HL-60 (cell line): Measurements from ENCODE around the gene FAM53B.

Experiments
- DNase-seq, 2 experiments: peaks; one replicate each; pipeline ENCODE4 v3.0.0-alpha.2; 2010 to 2020; ENCODE audit warnings: low read depth in 1 of 2, low spot score in 1 of 2
- H3K27ac ChIP-seq: fragments of 250-450 bp; sonication (Bioruptor Pico); replicated peaks from 2 replicates; pipeline ENCODE4 v1.5.1; 2020; ENCODE audit warnings: mild to moderate bottlenecking, moderate library complexity
- H3K27me3 ChIP-seq: fragments of 250-450 bp; sonication (Bioruptor Pico); 2 replicates; pipeline ENCODE4 v1.5.1; 2021; ENCODE audit warnings: mild to moderate bottlenecking, moderate library complexity; ENCODE audit not compliant: insufficient read depth, poor library complexity, severe bottlenecking
- H3K4me3 ChIP-seq: replicated peaks from 2 replicates; pipeline ENCODE4 v1.5.1; 2011; ENCODE audit warnings: mild to moderate bottlenecking, control low read depth, low read length; ENCODE audit not compliant: insufficient read depth
- CTCF ChIP-seq: IDR thresholded peaks from one replicate; pipeline ENCODE4 v1.5.1; 2011; ENCODE audit warnings: low read length, control low read depth, inconsistent platforms; ENCODE audit not compliant: insufficient read depth
- GABPA ChIP-seq: IDR thresholded peaks from 2 replicates; pipeline ENCODE4 v1.6.1; 2012; ENCODE audit warnings: low read depth
- POLR2AphosphoS5 ChIP-seq: IDR thresholded peaks from 2 replicates; pipeline ENCODE4 v1.6.1; 2012; ENCODE audit warnings: low read depth
- REST ChIP-seq: IDR thresholded peaks from 2 replicates; pipeline ENCODE4 v1.6.1; 2012; ENCODE audit warnings: low read depth; ENCODE audit not compliant: insufficient replicate concordance
- SPI1 ChIP-seq: IDR thresholded peaks from 2 replicates; pipeline ENCODE4 v1.6.1; 2012; ENCODE audit warnings: low read depth, mild to moderate bottlenecking, borderline replicate concordance

FAM53B gene

GRCh38 chr10:124643330-124644009 lies 100.7 kb downstream of the FAM53B start:
- no peak for DNase-seq
- no peak overlapping the region for H3K27ac ChIP-seq
- TF ChIP-seq CTCF (no peak), POLR2AphosphoS5 (no peak), GABPA (no peak), SPI1 (no peak), REST (no peak)

GRCh38 chr10:124642088-124642710 lies 102.0 kb downstream of the FAM53B start:
- peak overlapping the region; percentile 93 for H3K27ac ChIP-seq
- H3K27me3 ChIP-seq: no peaks in the 10 kb centered on the region
- no peak for DNase-seq
- H3K4me3 ChIP-seq: no peak overlapping the region
- TF ChIP-seq REST: no peak
- no peak for TF ChIP-seq SPI1
- TF ChIP-seq POLR2AphosphoS5: no peak; the same call in 1 of the 2 replicates
- TF ChIP-seq GABPA: no peak

More at GRCh38 chr10:124643330-124644009, 100.7 kb downstream of the FAM53B start:
- Histone ChIP-seq H3K4me3 (no peak overlapping the region), H3K27me3 (no peaks in the 10 kb centered on the region)

GRCh38 chr10:124641282-124642087 lies 102.7 kb downstream of the FAM53B start:
- no peak overlapping the region for H3K4me3 ChIP-seq
- peak; percentile 83 to 94 for DNase-seq

More at GRCh38 chr10:124641282-124642087, 102.7 kb downstream of the FAM53B start:
- TF ChIP-seq SPI1 (peak; percentile 91), POLR2AphosphoS5 (no peak; the same call in 1 of the 2 replicates), CTCF (no peak), GABPA (peak; percentile 6; the same call in 1 of the 2 replicates), REST (peak; percentile 19)
- Histone ChIP-seq H3K27ac (peak overlapping the region; percentile 93), H3K27me3 (no peaks in the 10 kb centered on the region)
